H1 (cell line): ENCODE measurements around the gene KLK7. TPM values are rescaled to one million over a fixed set of nuclear protein-coding genes. Genes with fewer than 3 reads are reported as not detected.

Experiments used
- CTCF ChIA-PET: fragments of 300-600 bp; sonication (Branson Sonifier 250); formaldehyde crosslinking; loops from one replicate; lab custom pipeline; 2021; ENCODE audit not compliant: partially characterized antibody; lab: Charles Lee
- POLR2A ChIA-PET: fragments of 300-600 bp; sonication (Branson Sonifier 250); formaldehyde crosslinking; loops from one replicate; lab custom pipeline; 2021; ENCODE audit warnings: inconsistent platforms; ENCODE audit not compliant: partially characterized antibody; lab: Charles Lee
- DNase-seq, 2 experiments: peaks; one replicate each; pipeline versions ENCODE4 v3.0.0 to v3.0.0-alpha.2; 2010 to 2022; ENCODE audit warnings: low spot score in 2 of 2, low read depth in 1 of 2, mixed read lengths in 1 of 2
- FAIRE-seq: peaks from 2 replicates; lab custom pipeline; 2011; peaks lifted over from hg19 to GRCh38; lab: Jason Lieb, UNC
- H2AFZ ChIP-seq: 2 replicates; pipeline ENCODE4 v1.8.1; 2012; ENCODE audit warnings: low read length, inconsistent platforms
- H2AK5ac ChIP-seq: 2 replicates; pipeline ENCODE4 v1.6.1; 2013; ENCODE audit warnings: low read depth, low read length
- H2BK120ac ChIP-seq: replicated peaks from 2 replicates; pipeline ENCODE3; 2013; ENCODE audit warnings: low read depth, low read length, inconsistent platforms
- H2BK12ac ChIP-seq: 2 replicates; pipeline ENCODE4 v1.6.1; 2013; ENCODE audit warnings: low read depth, low read length
- H2BK15ac ChIP-seq: 2 replicates; pipeline ENCODE4 v1.6.1; 2013; ENCODE audit warnings: low read length
- H2BK20ac ChIP-seq: 2 replicates; pipeline ENCODE4 v1.6.1; 2013; ENCODE audit warnings: low read length
- H2BK5ac ChIP-seq: 2 replicates; pipeline ENCODE4 v1.6.1; 2013; ENCODE audit warnings: low read depth, low read length
- H3K14ac ChIP-seq: 2 replicates; pipeline ENCODE4 v1.6.1; 2013; ENCODE audit warnings: inconsistent platforms; ENCODE audit not compliant: insufficient read length
- H3K18ac ChIP-seq: 2 replicates; pipeline ENCODE4 v1.6.1; 2013; ENCODE audit warnings: low read length; ENCODE audit errors: extremely low read depth
- H3K23ac ChIP-seq: 2 replicates; pipeline ENCODE4 v1.6.1; 2013; ENCODE audit warnings: inconsistent platforms; ENCODE audit not compliant: insufficient read length
- H3K23me2 ChIP-seq: 2 replicates; pipeline ENCODE4 v1.6.1; 2013; ENCODE audit warnings: low read depth, low read length
- H3K27ac ChIP-seq: 2 replicates; pipeline ENCODE4 v1.6.1; 2011; ENCODE audit warnings: low read depth, low read length, inconsistent platforms
- H3K27me3 ChIP-seq, 4 experiments: replicated peaks in 1 of 4; 1 replicate in 1 of 4; 2 replicates in 3 of 4; pipeline versions ENCODE4 v1.6.1 to v1.8.1; 2011 to 2013; ENCODE audit warnings: low read length in 3 of 4, mild to moderate bottlenecking in 3 of 4, inconsistent platforms in 2 of 4, mixed read lengths in 2 of 4, moderate library complexity in 1 of 4; ENCODE audit not compliant: control insufficient read depth in 3 of 4, insufficient read depth in 3 of 4; ENCODE audit errors: extremely low read depth in 1 of 4
- H3K36me3 ChIP-seq, 4 experiments: 2 replicates each; pipeline versions ENCODE4 v1.6.1 to v1.8.1; 2011 to 2013; ENCODE audit warnings: mild to moderate bottlenecking in 4 of 4, low read length in 3 of 4, moderate library complexity in 2 of 4, control low read depth in 1 of 4, inconsistent platforms in 1 of 4; ENCODE audit not compliant: insufficient read depth in 4 of 4, control insufficient read depth in 2 of 4
- H3K4ac ChIP-seq: replicated peaks from 2 replicates; pipeline ENCODE3; 2013; ENCODE audit warnings: low read length, low read depth, mixed read lengths, inconsistent platforms; ENCODE audit not compliant: insufficient read length
- H3K4me1 ChIP-seq, 4 experiments: replicated peaks in 1 of 4; 1 replicate in 1 of 4; 2 replicates in 3 of 4; pipeline versions ENCODE4 v1.6.1 to v1.8.1; 2011 to 2013; ENCODE audit warnings: low read length in 3 of 4, inconsistent platforms in 2 of 4, mixed read lengths in 1 of 4; ENCODE audit not compliant: insufficient read depth in 4 of 4, control insufficient read depth in 3 of 4
- H3K4me2 ChIP-seq, 2 experiments: 2 replicates each; pipeline versions ENCODE4 v1.6.1 to v1.8.1; 2011 to 2013; ENCODE audit warnings: low read depth in 2 of 2, low read length in 2 of 2, control low read depth in 1 of 2, inconsistent platforms in 1 of 2, mild to moderate bottlenecking in 1 of 2; ENCODE audit not compliant: insufficient read depth in 1 of 2
- H3K4me3 ChIP-seq, 4 experiments: fragments of 200-600, 300-600 bp in 1 of 4; sonication (generic), shearing (Covaris generic), sonication (Bioruptor Twin) in 1 of 4; 2 replicates each; pipeline versions ENCODE4 v1.5.1 to v1.8.1; 2011 to 2016; ENCODE audit warnings: low read length in 4 of 4, low read depth in 3 of 4, control low read depth in 2 of 4, inconsistent platforms in 2 of 4, mild to moderate bottlenecking in 2 of 4, mixed read lengths in 1 of 4, moderate library complexity in 1 of 4; ENCODE audit not compliant: insufficient read depth in 2 of 4; ENCODE audit errors: extremely low read depth in 1 of 4
- H3K56ac ChIP-seq: replicated peaks from 2 replicates; pipeline ENCODE3; 2013; ENCODE audit warnings: low read depth, mild to moderate bottlenecking, mixed read lengths, low read length, inconsistent platforms; ENCODE audit not compliant: insufficient read length
- H3K79me1 ChIP-seq: 2 replicates; pipeline ENCODE4 v1.6.1; 2013; ENCODE audit warnings: low read depth, low read length, control low read depth
- H3K79me2 ChIP-seq, 2 experiments: 2 replicates each; pipeline versions ENCODE4 v1.6.1 to v1.8.1; 2012 to 2013; ENCODE audit warnings: low read length in 2 of 2, mild to moderate bottlenecking in 2 of 2, inconsistent platforms in 1 of 2; ENCODE audit not compliant: insufficient read depth in 2 of 2, control insufficient read depth in 1 of 2
- H3K9ac ChIP-seq, 4 experiments: replicated peaks in 1 of 4; 1 replicate in 1 of 4; 2 replicates in 3 of 4; pipeline versions ENCODE4 v1.6.1 to v1.8.1; 2011 to 2013; ENCODE audit warnings: low read depth in 3 of 4, low read length in 3 of 4, control low read depth in 2 of 4, mild to moderate bottlenecking in 2 of 4, moderate library complexity in 2 of 4, inconsistent platforms in 1 of 4; ENCODE audit errors: extremely low read depth in 1 of 4
- H3K9me3 ChIP-seq, 2 experiments: 2 replicates each; pipeline versions ENCODE4 v1.6.1 to v1.8.1; 2012 to 2013; ENCODE audit warnings: mild to moderate bottlenecking in 2 of 2, moderate library complexity in 2 of 2, control low read depth in 1 of 2, inconsistent platforms in 1 of 2, low read depth in 1 of 2, low read length in 1 of 2, mixed read lengths in 1 of 2; ENCODE audit not compliant: insufficient read depth in 2 of 2
- H4K20me1 ChIP-seq, 2 experiments: replicated peaks in 1 of 2; 2 replicates each; pipeline versions ENCODE3 to v1.8.1; 2011 to 2013; ENCODE audit warnings: inconsistent platforms in 2 of 2, low read length in 2 of 2, mild to moderate bottlenecking in 1 of 2; ENCODE audit not compliant: insufficient read depth in 2 of 2, control insufficient read depth in 1 of 2
- H4K5ac ChIP-seq: 2 replicates; pipeline ENCODE4 v1.6.1; 2013; ENCODE audit warnings: low read length, low read depth, mixed read lengths, inconsistent platforms; ENCODE audit not compliant: insufficient read length
- H4K8ac ChIP-seq: 2 replicates; pipeline ENCODE4 v1.8.0; 2013; ENCODE audit warnings: mild to moderate bottlenecking, moderate library complexity, low read length, inconsistent platforms; ENCODE audit not compliant: insufficient read depth; ENCODE audit errors: extremely low read depth
- H4K91ac ChIP-seq: replicated peaks from 2 replicates; pipeline ENCODE3; 2013; ENCODE audit warnings: low read length, mixed read lengths, inconsistent platforms; ENCODE audit not compliant: insufficient read length
- CBX5 ChIP-seq: fragments of 300-800, 300-1000 bp; sonication (generic); IDR thresholded peaks from 2 replicates; pipeline ENCODE4 v1.7.1; 2016; ENCODE audit warnings: antibody characterized with exemption, low read length, low read depth
- CTCF ChIP-seq, 3 experiments: IDR thresholded peaks; 1 replicate in 2 of 3; 2 replicates in 1 of 3; pipeline versions ENCODE4 v1.5.1 to v1.6.1; 2011; ENCODE audit warnings: low read length in 3 of 3, mild to moderate bottlenecking in 3 of 3, inconsistent platforms in 2 of 3, low read depth in 1 of 3, moderate library complexity in 1 of 3; ENCODE audit not compliant: insufficient read depth in 1 of 3; ENCODE audit errors: control extremely low read depth in 1 of 3
- EZH2 ChIP-seq: fragments of 200-600 bp; sonication (generic); IDR thresholded peaks from 2 replicates; pipeline ENCODE4 v1.7.1; 2012; ENCODE audit warnings: low read depth, mild to moderate bottlenecking, moderate library complexity, low read length, inconsistent platforms; ENCODE audit not compliant: severe bottlenecking
- HDAC2 ChIP-seq, 2 experiments: fragments of 300-600 bp in 1 of 2; sonication (generic) in 1 of 2; IDR thresholded peaks; 2 replicates each; pipeline ENCODE4 v1.6.1; 2011 to 2012; ENCODE audit warnings: low read depth in 2 of 2, low read length in 2 of 2, mild to moderate bottlenecking in 2 of 2, moderate library complexity in 2 of 2, borderline replicate concordance in 1 of 2, inconsistent platforms in 1 of 2
- SP1 ChIP-seq: IDR thresholded peaks from 2 replicates; pipeline ENCODE4 v1.6.1; 2011; ENCODE audit warnings: low read depth, low read length
- TAF1 ChIP-seq: IDR thresholded peaks from 2 replicates; pipeline ENCODE4 v1.6.1; 2011; ENCODE audit warnings: mild to moderate bottlenecking, low read depth, low read length
- TEAD4 ChIP-seq: IDR thresholded peaks from 2 replicates; pipeline ENCODE4 v1.6.1; 2012; ENCODE audit warnings: low read depth, low read length, inconsistent platforms, mixed read lengths
- WGBS, 2 experiments: shearing (Covaris generic) in 1 of 2; methylation state at CpG; one replicate each; pipeline versions ENCODE4 v1.1.6 to v1.1.7; 2013 to 2015; ENCODE audit warnings: low lambda C conversion rate in 2 of 2, mixed read lengths in 2 of 2, inconsistent platforms in 1 of 2, low coverage in 1 of 2, missing lambda C conversion rate in 1 of 2; ENCODE audit not compliant: insufficient replicate concordance in 2 of 2, insufficient coverage in 1 of 2, insufficient read length in 1 of 2; ENCODE audit errors: extremely low coverage in 1 of 2, missing lambda C conversion rate in 1 of 2; 5-methylcytosine and 5-hydroxymethylcytosine counted together
- polyA plus RNA-seq, 7 experiments: library from polyadenylated mRNA; depleted of rRNA in 3 of 7; stranded (reverse) in 5 of 7; unstranded in 2 of 7; fragments of >200 nt in 5 of 7; fragments of 200-250 nt in 2 of 7; gene quantifications; 1 replicate in 5 of 7; 2 replicates in 1 of 7; 4 replicates in 1 of 7; pipeline versions ENCODE4 v1.2.1 to v1.2.3, GENCODE V29; 2011 to 2013; ENCODE audit warnings: missing spikeins in 2 of 7, mixed read lengths in 2 of 7
- total RNA-seq: library from RNA; stranded (reverse); fragmentation: NEBNext Ultra II Directional; extraction: Animal tissue kit (Norgen Biotek cat#: 25700); gene quantifications from 2 replicates; pipeline ENCODE4 v1.2.1, GENCODE V29; 2021

The KLK7 gene
- total and polyA plus RNA-seq, 2 of the 8 experiments (the other 6 are each of a cell fraction or from before 2014, with no cell fraction given) = 0.73 to 1.4 TPM

- no peak overlapping the region for H3K9ac ChIP-seq
- no peak overlapping the region for H4K8ac ChIP-seq
- H2AFZ ChIP-seq = no peak overlapping the region
- H2AK5ac ChIP-seq = no peak overlapping the region
- no peak overlapping the region for H3K4ac ChIP-seq
- H3K79me1 ChIP-seq = no peaks in the 10 kb centered on the region; the same call in 1 of the 2 replicates
- no peaks in the 10 kb centered on the region for H3K9me3 ChIP-seq
- no peaks in the 10 kb centered on the region for H3K23me2 ChIP-seq
- ChIA-PET CTCF (no interaction called here), POLR2A (interaction anchor here (1.0 kb wide), 2 partner anchors 10 to 13 kb away, joined by 3 read pairs; partner anchors contain the start of gene KLK10)
- H2BK12ac ChIP-seq = no peak overlapping the region
- DNase-seq (no peak), FAIRE-seq (no peak)
- no peaks in the 10 kb centered on the region; a peak in 1 of 7 replicates for H3K27me3 ChIP-seq
- WGBS, 2 experiments = 94% methylated on average over 2 of the region's 2 CpGs; no CpG with 5 or more reads in 1 of the 2 experiments
- H3K14ac ChIP-seq = no peak overlapping the region
- H3K36me3 ChIP-seq = no peaks in the 10 kb centered on the region
- H3K27ac ChIP-seq = no peak overlapping the region
- H2BK120ac ChIP-seq = no peak overlapping the region
- TF ChIP-seq CBX5 (no peak), TAF1 (no peak), TEAD4 (0 out of 2 replicates have a peak, but pooled peaks have one; percentile 16), SP1 (peak; percentile 74; the same call in 1 of the 2 replicates), HDAC2 (IDR thresholded peaks at IDR 0.05; ENCODE audit: borderline replicate concordance in 1 of 2, low read depth in 2 of 2, low read length in 2 of 2) (no peak), CTCF (IDR thresholded peaks at IDR 0.05; ENCODE audit: control extremely low read depth in 1 of 3, insufficient read depth in 1 of 3, low read depth in 1 of 3, low read length in 3 of 3) (peak in 1 of 3 experiments; percentile 26; a peak in 1 of 4 replicates), EZH2 (no peak)
- H3K79me2 ChIP-seq = no peaks in the 10 kb centered on the region
- H2BK20ac ChIP-seq = no peak overlapping the region
- no peak overlapping the region for H3K18ac ChIP-seq
- no peak overlapping the region for H3K56ac ChIP-seq
- no peak overlapping the region for H2BK15ac ChIP-seq
- H4K5ac ChIP-seq = no peak overlapping the region
- H4K20me1 ChIP-seq = no peaks in the 10 kb centered on the region
- H4K91ac ChIP-seq = no peak overlapping the region
- no peak overlapping the region for H3K4me3 ChIP-seq
- no peak overlapping the region for H3K23ac ChIP-seq
- H2BK5ac ChIP-seq = no peak overlapping the region
- peaks cover 3 to 26% (median 16%) of the 10 kb centered on the region in 4 experiments for H3K4me1 ChIP-seq
- H3K4me2 ChIP-seq = no peak overlapping the region
These were observed 46.0 kb upstream of the KLK7 start for GRCh38 chr19:51029718-51030117.
